GM18858 (cell line): ENCODE measurements around the gene ASB15.
"Not testable (repeated sequence)": the region's sequence is repeated elsewhere in the genome, so short reads cannot be mapped to it uniquely, and the experiment has no call there.

Source experiments
- ATAC-seq: cut with Tn5 transposase; IDR thresholded peaks from one replicate; pipeline ENCODE4 v1.9.1; 2021; ENCODE audit not compliant: unreplicated experiment

The ASB15 gene

GRCh38 chr7:123634011-123634573 is 32.5 kb downstream of the ASB15 start:
- not testable (repeated sequence) for ATAC-seq

DNA sequence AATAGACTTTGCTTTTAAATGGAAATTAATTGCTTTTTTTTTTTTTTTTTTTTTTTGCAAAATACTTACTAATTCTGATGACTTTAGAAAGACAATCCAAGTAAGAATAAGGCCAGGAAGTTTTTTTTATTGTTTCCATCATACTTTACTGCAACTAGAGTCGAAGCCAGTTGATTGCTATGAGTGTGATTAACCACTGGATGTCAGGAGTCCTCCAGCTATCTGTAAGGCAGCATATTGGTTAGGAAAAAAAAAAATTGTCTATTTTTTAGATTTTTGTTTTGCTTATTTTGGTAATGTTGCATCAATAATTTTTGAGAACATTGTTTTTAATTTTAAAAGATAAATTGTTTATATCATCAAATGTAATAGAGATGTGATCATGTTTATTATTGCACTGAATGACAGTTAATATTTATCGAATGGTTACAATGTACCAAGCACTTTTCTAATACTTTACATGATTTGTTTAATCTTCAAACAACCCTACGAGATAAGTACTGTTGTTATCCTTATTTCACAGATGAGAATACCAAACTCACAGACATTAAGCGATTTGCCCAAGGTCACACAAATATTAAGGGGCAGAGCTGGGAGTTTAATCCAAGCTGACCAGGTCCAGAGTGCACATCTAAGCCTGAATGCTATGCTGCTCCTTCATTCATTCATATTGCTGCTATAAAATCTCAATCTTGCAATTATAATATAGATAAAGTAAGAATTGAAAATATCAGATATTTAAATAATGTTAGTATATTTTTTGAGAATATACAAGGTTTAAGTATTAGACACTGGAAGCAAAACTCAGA is 34.1 kb downstream of the ASB15 start:
- ATAC-seq: peak; percentile 69

GRCh38 chr7:123637203-123637602 is 35.6 kb downstream of the ASB15 start:
- no peak for ATAC-seq

GRCh38 chr7:123637878-123638277 is 36.3 kb downstream of the ASB15 start:
- no peak for ATAC-seq

DNA sequence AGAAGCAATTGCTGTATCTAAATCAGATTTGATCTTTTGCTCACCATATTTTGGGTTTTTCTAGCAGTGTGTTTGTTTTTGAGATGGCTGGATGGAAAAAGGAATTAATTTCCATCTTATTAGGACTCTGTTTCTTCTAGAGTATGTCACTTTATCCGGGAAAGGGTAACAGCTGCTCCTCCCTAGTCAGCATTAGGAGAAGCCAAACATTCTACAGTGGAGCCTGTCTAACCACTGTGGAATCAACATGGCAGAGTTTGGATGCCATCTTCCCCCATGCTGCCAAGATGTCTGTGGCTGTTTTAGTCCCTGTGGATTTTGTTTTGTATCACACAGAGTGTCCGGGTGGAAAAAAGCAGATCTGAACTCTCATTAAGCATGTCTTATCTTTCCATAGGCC is 38.0 kb downstream of the ASB15 start:
- ATAC-seq: no peak

DNA sequence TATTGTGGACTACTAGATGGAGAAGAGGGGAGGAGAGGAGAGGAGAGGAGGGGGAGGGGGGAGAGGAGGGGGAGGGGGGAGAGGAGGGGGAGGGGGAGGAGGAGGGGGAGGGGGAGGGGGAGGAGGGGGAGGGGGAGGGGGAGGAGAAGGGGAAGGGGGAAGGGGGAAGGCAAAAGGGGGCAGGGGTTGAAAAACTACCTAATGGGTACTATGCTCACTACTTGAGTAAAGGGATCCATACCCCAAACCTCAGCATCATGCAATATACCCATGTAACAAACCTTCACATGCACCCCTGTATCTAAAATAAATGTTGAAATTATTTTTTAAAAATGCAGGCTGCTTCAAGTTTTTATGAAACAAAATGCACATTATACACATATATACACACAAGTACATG is 39.0 kb downstream of the ASB15 start:
- ATAC-seq: no peak

- ATAC-seq: no peak
Measured at GRCh38 chr7:123641901-123642300, 40.3 kb downstream of the ASB15 start.

DNA sequence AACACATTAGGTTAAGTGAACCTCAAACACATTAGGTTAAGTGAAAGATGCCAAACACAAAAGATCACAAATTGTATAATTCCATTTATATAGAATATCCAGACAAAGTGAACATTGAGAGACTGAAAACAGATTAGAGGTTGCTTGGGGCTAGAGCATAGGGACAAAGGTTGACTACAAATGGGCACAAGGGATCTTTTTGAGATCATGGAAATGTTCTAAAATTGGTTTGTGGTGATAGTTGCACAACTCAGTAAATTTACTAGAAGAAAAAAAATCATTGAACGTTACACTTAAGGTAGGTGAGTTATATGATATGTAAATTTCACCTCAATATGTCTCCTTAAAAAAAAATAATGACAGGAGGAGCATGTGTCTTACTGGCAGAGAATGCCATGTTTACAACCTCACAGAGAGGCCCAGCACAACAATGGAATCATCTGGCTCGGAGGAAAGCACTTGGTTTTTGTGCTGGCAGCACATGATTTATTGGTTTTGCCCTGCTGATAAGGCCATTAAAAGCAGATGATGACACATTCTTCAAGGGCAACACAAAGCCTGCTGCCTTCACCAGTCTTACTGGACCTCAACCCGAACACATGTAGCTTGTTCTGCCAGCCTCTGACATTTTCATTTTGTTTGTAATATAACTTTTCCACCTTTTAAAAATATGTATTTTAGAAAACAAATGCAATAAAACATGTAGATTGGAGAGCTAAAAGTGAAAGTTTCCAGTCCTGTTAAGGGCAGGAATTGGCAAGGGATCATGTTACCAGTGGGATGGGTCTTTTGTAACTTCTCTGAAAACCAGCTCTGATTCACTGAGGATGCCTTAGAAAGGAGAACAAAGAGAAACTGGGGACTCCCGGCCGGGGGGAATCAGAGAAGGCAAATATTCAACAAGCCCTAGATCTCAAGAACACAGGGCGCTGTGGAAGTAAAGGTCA is 42.1 kb downstream of the ASB15 start:
- no peak for ATAC-seq

- ATAC-seq: no peak
Measured at GRCh38 chr7:123645516-123645915, 43.9 kb downstream of the ASB15 start.

DNA sequence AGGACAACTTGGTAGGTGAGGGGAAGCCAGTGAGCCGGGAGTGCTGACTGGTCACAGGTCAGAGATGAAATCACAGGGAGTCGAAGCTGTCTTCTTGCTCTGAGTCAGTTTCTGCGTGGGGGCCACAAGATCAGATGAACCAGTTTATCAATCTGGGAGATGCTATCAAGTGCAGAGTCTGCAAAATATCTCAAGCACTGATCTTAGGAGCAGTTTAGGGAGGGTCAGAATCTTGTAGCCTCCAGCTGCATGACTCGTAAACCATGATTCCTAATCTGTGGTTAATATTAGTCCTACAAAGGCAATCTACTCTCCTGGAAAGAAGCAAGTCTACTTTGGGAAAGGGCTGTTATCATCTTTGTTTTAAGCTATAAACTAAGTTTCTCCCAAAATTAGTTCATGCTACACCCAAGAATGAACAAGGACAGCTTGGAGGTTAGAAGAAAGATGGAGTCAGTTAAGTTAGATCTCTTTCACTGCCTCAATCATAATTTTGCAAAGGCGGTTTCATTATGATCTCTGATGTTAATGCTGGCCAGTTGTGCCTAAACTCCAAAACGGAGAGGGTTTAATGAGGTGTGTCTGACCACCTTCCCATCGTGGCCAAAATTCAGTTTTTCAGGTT is 45.6 kb downstream of the ASB15 start:
- no peak for ATAC-seq

DNA sequence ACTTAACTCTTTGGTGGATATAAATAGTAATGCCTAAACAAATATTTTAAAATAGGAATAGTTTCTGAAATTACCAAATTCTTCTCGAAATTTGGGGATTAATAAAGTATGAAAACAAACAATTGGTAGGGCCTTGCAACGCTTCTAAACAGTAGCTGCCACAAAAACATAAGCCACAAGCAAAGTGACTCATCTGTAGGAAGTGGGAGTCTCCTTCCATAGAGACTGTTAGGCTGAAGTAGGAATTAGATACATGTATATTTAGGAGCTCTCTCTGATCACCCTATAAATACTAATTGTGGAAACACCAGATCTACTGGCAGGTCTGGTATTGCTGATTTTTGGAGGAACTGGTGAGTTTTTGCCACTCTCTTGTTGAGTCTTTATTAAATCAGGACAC is 48.3 kb downstream of the ASB15 start:
- ATAC-seq: no peak

DNA sequence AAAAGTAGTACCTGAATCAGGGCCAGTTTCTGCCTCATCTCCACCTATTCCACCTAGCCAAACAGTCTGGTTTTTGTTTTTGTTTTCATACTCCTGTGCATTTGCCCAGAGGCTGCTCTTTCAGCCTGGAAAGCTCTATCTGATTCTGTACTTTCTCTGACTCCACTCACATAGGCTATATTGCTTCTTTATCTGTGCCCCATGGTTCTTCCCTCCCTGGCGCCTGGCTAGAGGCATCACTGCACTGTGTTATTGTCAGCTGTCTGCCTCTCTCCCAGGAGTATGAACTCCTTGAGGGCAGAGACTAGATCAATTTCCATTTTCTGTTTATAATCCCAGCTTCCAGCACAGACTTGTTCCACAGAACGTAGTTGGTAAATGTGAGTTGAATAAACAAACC is 49.0 kb downstream of the ASB15 start:
- no peak for ATAC-seq

DNA sequence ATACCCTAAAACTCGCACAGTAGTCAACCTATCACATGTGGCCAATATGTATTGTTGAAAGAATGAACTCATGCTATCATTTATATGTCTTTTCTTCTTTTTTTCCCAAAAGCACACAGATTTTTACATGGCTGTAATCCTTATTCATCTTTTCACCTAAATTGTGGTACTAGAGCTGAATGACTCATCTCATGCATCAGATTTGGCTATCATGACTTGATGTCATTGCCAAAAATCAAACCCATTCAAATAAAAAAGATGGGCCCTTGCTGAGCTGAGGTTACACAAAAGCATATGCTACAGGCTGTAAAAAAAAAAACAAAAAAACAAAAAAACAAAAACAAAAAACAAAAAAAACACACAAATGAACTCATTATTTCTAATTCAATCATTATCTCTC is 50.8 kb downstream of the ASB15 start:
- no peak for ATAC-seq

- ATAC-seq: no peak
Measured at GRCh38 chr7:123653162-123653561, 51.5 kb downstream of the ASB15 start.

- ATAC-seq: no peak
Measured at GRCh38 chr7:123655614-123656013, 54.0 kb downstream of the ASB15 start, which contains the start of gene LMOD2. TSS of gene LMOD2 (plus strand) at chr7:123655866. CDS start at chr7:123655964, 98 bp downstream.

DNA sequence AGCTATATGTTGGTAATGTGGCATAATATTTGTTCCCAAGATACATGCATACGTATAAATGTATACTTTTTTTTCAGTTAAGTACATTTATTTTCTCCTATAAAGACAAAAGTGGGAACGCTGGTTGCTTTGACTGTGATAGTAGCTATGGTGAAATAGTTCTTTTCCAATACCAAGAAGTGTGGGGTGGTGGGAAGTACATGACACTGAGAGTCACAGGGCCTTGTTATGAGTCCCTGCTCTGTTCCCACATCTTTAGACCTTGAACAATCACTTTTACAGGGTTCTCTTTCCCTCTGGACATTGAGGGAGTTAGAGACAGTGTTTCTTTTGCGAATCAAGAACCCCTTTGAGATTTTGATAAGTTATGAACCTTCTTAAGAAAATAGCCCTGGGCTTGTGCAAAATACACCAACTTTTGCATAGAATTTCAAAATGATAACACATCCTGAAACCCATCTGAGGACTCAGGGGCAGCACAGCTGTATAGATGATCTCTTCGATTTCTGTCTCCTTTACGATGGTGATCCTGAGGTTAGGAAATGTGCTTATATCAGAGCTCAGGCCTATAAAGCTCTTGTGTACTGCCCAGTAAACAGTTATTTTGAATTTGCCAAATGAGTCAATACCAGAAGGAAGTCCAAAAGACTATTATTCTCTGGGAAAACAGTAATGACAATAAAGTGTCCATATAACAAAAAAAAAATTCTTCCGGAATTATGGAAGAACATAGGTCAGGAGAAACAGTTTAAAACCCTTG is 55.1 kb downstream of the ASB15 start:
- ATAC-seq: no peak

GRCh38 chr7:123657304-123657685 is 55.7 kb downstream of the ASB15 start:
- no peak for ATAC-seq

DNA sequence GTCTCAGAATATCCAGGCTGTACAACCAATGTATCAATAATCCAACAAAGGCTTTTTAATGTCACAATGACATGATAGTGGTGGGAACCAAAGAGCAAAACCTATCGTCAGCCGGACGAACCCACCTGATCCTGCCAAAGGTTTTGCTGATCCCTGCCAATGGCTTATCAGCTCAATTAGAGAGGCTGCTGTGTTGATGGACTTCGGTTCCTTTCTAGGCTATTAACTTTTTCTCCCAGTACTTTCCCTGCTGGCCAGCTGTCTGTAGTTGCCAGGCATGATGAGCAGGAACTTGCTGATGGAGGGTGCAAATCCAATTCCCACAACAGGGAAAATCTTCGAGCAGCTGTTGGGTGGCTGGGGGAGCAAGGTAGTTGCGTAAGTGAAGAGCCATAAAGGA is 56.4 kb downstream of the ASB15 start:
- no peak for ATAC-seq

DNA sequence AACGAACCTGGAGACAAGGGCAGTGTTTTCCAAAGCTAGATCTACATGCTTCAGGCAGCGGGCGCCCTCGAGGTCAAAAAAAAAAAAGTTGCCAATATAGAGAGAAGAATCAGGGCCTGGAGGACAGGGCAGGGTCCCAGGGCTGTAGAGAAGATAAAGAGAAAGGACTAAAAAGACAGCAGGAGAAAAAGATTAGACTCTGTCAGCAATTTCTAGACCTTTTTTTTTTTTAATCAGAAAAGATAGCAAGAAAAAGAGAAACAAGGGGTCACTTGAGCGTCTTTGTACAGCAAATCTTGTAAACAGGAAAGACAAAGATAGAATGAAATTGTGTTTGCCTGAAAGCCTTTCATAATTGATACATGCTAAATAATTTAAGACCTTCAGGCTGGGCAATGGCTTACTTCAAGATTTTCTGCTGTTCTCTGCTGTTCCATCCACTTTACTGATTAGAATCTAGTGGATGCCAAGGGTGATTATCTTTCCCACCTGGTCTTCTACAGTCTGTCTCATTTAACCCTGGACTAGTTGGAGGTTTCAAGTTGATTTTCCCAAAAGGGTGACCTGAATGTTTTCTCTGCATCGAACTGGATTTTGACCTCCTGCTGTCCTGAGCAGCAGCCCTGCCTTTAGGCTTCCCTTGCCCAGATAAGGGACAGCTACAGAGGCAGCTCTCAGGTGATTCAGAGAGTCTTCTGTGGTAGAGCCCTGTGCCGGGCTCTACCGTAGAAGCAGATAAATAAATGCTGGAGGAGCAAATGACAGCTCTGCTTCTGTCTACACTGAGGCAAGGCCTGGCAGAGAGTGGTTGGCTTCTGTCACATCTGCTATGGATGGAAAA is 59.1 kb downstream of the ASB15 start:
- ATAC-seq: no peak

DNA sequence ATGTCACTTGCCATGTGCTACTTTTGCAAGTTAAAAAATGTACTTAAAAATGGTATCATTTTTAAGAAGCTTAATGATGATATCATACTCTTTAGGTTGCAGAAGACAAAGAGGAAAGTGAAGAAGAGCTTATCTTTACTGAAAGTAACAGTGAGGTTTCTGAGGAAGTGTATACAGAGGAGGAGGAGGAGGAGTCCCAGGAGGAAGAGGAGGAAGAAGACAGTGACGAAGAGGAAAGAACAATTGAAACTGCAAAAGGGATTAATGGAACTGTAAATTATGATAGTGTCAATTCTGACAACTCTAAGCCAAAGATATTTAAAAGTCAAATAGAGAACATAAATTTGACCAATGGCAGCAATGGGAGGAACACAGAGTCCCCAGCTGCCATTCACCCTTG is 60.1 kb downstream of the ASB15 start:
- no peak for ATAC-seq
